Stimulated activated CD4-positive, alpha-beta T cell treated with anti-CD3 and anti-CD28 coated beads, Interleukin-4, amount 100 ng/mL, for 4 hours (primary cell): ENCODE measurements around the gene ST3GAL2.
A peak's percentile ranks its signal among the peaks of the same experiment; 100 is the strongest.
"Not testable (repeated sequence)": the region's sequence is repeated elsewhere in the genome, so short reads cannot be mapped to it uniquely, and the experiment has no call there.

ENCODE experiments used
- DNase-seq, 2 experiments: peaks; one replicate each; pipeline ENCODE4 v3.0.0-alpha.2; 2020

The ST3GAL2 gene

GRCh38 chr16:70416748-70417616, 21.9 kb downstream of the ST3GAL2 start:
- no peak for DNase-seq

GRCh38 chr16:70413572-70413971, 25.3 kb downstream of the ST3GAL2 start:
- not testable (repeated sequence) for DNase-seq

- DNase-seq = no peak
These were observed 26.5 kb downstream of the ST3GAL2 start for GRCh38 chr16:70412385-70412784.

- DNase-seq = no peak
These were observed 28.2 kb downstream of the ST3GAL2 start for GRCh38 chr16:70410734-70411133.

GRCh38 chr16:70407811-70408274, 31.1 kb downstream of the ST3GAL2 start:
- no peak for DNase-seq

GRCh38 chr16:70406104-70406503, 32.8 kb downstream of the ST3GAL2 start:
- not testable (repeated sequence) for DNase-seq

- DNase-seq = no peak
These were observed 35.8 kb downstream of the ST3GAL2 start for GRCh38 chr16:70402916-70403659.

GRCh38 chr16:70399951-70400350, 38.9 kb downstream of the ST3GAL2 start:
- no peak for DNase-seq

- DNase-seq = no peak
These were observed 39.5 kb downstream of the ST3GAL2 start for GRCh38 chr16:70399381-70399780.

GRCh38 chr16:70398177-70398743, 40.6 kb downstream of the ST3GAL2 start:
- no peak for DNase-seq

- DNase-seq = no peak
These were observed 42.5 kb downstream of the ST3GAL2 start for GRCh38 chr16:70396246-70396904.

GRCh38 chr16:70395345-70395901, 43.5 kb downstream of the ST3GAL2 start:
- peak; percentile 41 to 64 for DNase-seq

GRCh38 chr16:70394853-70395252, 44.0 kb downstream of the ST3GAL2 start:
- DNase-seq = no peak

GRCh38 chr16:70393662-70394061, 45.2 kb downstream of the ST3GAL2 start:
- DNase-seq = no peak

- no peak for DNase-seq
These were observed 46.3 kb downstream of the ST3GAL2 start for GRCh38 chr16:70392606-70393005.

- DNase-seq = no peak
These were observed 46.9 kb downstream of the ST3GAL2 start for GRCh38 chr16:70391881-70392481.

- no peak for DNase-seq
These were observed 47.5 kb downstream of the ST3GAL2 start for GRCh38 chr16:70391446-70391845.

GRCh38 chr16:70390774-70391173, 48.1 kb downstream of the ST3GAL2 start:
- no peak for DNase-seq

GRCh38 chr16:70388006-70388680, 50.8 kb downstream of the ST3GAL2 start:
- DNase-seq = no peak

GRCh38 chr16:70386289-70386986, 52.5 kb downstream of the ST3GAL2 start:
- DNase-seq = not testable (repeated sequence)

GRCh38 chr16:70383421-70383960, 55.4 kb downstream of the ST3GAL2 start:
- DNase-seq = no peak
